NCI-H1105 (cell line): ENCODE data around the gene MICAL2.

Experiments
- DNase-seq: peaks from one replicate; lab custom pipeline; 2025; lab: John Stamatoyannopoulos, UW

Gene MICAL2

DNA sequence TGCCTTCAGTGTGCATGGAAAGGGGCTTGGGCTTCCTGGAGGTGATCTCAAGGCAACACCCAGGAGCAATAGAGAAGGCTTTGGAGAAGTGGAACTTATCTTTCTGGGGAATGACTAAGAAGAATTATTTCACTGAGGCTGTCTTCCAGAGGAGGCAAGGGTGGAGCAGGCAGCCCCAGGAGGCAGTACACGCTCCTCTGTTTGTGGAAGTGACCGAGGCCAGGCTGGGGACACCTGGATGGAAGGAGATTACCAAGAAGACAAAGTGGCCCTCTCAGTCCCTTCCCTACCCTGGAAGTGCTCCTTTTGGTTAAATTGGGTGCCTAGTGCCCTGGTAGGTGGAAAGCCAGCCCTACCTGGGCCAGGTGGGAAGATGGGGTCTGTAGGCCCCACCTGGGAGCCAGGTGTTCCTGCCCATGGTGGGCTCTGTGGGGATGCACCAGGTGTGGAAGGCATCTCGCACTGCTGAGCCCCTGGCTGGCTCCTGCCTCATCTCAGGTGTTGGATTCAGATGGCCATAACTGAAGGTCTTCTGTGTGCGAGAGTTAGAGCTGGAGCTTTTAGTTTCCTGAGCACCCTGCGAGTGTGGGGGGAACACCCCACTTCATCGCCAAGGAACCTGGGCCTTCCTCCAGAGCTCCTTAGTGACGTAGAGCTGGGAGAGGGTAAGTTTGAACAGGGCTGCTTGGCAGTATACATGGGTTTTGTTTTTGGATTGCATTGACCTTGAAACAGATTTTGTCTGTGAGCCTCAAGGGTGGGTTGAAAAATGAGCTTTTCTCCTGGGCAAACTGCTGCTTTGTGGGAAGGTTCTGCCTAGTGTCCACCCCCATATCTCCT is 46.1 kb downstream of the MICAL2 start:
- no peak for DNase-seq

DNA sequence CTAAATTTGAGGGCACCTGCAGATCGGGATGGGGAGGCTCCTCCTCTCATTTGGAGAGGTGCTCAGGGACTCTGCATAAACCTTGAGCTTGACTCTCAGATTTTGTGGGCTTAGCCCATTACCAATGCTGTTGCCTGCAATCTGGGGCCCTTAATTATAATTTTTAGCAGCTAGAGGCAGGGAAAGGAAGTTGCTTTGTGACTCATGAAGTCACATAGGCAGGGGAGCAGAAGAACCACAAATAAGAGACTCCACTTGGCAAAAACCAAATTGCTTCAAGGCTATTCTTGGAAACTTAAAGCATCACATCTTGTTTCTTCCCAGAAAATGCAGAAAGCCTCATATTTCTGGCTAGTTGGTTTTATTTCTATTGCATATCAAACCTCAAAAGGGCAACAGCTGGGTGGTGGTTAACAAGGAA is 46.9 kb downstream of the MICAL2 start:
- no peak for DNase-seq

DNA sequence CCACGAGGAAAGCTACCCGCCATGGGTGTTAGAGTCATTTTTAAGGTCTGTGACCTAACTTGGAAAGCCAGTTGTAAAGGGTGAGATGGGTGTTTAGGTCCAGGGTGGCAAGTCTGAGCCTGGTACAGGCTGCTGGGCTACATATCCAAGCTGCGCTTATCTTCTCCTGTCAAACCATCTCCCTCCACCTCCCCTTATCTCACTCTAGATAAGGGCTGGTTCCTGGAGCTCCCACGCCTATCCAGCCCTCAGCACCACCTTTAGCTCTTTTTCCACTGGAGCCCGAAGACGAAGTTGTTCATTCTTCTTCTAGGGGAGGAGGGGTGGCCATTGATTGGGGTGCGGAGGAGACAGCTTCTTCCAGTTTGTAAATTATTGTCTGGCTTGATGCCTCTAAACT is 48.5 kb downstream of the MICAL2 start:
- DNase-seq: no peak

DNA sequence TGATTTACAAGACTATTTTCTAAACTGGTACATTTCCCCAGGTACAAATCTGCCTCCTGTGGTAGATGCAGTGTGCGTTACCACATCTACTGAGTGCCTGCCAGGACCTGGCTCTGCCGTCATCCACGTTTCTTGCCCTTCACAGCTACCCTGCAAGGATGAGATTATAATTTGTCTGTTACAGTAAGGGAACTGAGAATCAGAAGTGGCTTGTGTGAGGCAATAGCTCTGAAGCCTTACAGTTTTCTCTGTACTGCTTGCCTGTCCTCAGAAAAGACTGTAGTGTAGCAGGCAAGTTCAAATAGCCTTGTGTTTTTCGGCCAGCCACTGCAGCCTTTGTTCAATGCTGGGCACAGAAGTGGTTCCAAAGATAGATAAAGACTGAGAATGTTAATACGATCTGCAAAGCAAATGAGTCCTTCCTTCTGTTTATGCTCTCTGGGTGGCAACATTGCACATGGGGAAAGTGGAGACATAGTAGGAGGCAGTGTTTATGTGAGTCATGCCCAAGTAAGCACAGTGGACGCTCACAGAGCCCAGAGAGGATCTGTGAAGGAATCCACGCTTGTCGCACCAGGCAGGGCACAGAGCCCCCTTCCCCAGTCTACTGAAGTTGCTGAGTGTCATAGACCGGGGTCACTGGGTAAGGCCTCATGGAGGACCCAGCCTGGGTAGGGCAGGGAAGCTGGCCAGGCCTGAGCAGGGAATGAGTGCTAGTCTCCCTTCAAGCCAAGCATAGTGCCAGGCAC is 49.1 kb downstream of the MICAL2 start:
- no peak for DNase-seq

DNA sequence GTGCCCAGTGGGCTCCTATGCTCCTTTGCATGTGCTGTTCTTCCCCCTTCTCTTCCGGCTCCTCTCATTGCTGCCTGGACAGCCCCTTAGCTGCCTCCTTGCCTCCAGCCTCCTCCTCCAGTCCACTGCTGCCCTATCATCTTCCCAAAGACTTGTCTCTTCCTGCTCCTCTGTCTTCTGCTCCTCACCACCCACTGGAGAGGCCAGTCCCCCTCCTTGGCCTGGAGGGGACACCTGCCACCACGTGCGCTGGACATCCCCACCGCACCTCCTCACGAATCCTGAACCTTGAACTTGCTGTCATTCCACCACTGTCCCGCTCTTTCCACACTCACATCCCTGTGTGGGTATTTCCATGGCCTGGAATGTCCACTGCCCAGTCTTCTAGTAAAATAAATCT is 49.8 kb downstream of the MICAL2 start:
- no peak for DNase-seq

DNA sequence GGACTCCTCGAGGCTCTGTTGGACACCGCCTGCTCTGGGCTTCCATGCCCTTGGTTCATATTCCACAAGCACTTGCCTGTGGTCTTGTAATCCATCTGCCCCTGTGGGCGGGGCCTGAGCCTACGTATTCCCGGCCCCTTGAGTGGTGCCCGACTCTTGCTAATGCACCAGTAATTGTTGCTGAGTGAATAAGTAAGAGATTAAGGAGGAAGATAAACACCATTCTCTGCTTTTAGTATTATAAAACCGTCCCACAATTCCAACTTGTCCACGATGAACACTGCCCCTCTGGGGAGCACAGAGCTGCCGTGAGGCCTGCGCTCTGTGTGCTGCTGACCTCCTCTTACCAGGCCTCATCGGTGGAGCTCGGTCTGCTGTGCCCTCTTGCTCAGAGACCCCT is 50.3 kb downstream of the MICAL2 start:
- DNase-seq: no peak

DNA sequence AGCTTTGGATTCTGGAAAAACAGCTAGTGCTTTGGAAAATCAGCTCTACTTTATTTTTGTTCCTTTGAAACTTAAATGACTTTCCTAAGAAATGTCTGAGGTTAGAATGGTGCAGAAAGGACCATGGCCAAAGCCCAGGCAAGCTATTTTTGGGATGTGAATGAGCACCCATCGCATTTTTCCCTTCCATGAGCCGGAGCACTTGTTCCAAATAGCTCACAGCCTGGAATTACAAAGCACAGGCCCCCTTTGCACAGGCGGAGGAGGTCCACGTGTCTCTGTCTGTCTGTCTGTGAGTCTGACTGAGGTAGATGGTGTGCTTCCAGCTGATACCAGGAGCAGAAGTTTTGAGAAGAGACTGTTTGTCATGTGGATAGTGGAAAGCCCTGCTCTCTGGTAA is 50.7 kb downstream of the MICAL2 start:
- DNase-seq: no peak

DNA sequence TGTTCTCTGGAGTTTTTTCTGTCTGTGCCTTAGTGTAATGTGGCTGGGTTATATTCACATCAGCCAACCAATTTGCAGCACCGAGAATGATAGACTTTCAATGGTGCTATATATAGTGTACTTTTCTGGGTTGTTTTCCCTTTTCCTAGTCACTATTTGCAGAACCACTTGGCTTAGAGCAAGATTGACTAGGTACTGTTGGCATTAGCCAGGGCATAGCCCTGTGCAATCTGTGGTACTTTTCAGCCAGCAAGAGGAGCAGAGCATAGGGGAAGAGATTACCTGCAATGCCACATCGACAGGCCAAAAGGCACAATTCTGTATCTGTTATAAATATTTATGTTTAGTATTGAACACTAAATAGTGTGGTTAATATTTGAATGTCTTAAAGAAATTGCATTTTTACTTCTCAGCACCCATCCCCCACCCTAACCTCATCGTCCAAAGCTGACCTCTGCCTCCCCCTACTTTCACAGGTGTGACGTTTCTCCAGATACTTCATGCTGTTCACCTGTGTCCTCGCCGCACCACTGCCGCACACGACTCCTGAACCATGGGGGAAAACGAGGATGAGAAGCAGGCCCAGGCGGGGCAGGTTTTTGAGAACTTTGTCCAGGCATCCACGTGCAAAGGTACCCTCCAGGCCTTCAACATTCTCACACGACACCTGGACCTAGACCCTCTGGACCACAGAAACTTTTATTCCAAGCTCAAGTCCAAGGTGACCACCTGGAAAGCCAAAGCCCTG is 51.4 kb downstream of the MICAL2 start:
- DNase-seq: no peak

DNA sequence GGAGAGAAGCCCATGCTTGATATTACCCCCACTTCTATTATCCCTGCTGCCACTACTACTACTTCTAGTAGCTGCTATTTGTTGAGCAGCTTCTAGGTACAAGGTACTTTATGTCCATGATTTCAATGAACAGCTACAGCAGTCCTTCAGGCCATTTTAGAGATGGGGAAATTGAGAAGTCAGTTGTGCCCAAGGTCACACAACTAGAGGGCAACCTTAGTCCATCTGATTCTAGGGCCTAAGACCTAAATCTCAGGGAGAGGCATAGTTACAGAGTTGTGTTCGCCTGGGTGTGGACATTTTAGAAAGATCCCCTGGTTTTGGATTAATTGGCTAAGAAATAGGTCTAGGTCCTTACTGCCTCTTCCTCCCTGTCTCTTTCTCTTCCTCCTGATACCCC is 52.3 kb downstream of the MICAL2 start:
- no peak for DNase-seq

DNA sequence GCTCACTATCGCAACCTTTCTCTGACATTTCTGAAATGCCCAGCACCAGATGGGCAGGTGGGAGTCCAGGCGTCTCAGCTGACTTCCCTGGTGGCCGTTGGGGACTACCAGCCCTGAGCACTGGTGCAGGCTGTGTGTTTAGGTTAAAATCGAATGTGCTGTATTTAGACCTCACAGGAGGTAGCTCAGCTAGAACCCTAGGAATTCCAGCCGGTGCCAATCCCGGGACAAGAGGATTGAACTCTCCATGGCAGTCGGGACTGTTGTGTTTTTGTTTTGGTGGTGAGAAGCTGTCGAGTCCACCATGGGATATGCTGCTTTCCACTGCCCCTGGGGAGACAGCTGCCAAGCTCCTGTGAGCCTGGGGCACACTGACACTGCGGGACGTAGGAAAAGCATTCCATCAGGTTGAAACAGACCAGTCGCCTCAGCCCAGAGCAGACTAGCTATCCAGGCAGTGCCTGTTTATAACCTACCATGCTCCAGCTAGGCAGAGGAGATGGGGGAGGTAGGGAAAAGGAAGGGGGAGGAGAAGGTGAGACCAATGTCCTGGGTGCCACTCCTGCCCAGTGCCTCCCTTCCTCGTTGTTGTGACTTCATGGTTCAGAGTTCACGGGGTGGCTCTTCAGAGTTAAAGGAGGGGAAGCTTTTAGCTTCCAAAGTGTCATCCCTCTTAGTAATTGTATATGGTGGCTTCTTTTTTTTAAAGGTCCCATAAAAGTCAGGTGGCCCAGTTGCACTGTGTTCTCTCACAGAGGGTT is 53.0 kb downstream of the MICAL2 start:
- DNase-seq: no peak

DNA sequence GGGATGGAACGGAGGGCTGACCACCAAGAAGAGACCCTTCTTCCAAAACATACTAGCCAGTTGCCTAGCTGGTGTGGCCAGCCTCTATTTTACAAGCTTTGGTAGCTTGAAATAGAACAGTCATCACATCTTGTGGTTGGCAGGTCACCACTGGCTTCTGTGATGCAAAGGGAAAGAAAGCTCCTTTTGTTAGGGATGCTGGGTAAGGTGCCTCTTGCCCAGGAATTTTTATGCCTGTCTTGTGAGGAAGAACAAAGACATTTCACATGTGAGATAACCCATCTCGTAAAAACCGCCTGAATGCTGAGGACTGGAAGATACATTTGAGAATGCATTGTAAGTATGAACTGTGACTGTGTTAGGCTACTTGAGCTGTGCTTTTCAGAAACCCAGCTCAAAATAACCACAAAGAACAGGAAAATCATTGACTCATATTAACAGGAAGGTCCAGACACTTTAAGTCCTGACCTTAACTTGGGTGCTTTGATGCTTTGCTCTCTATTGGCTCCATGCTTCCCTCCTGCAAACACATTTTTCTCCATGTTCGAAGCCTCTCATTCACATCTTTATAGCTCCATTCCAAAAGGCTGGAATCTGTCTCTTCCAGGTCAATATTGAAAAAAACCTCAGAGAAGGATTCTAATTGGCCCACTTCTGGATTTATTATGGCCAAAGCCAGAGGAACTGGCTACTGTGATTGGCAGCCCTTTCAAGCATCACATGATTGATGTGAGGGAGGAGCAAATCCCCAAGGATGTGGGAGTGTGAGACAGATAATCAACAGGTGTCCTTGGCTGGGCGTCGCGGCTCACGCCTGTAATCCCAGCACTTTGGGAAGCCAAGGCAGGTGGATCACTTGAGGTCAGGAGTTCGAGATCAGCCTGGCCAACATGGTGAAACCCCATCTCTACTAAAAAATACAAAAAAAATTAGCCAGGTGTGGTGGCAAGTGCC is 53.9 kb downstream of the MICAL2 start:
- DNase-seq: no peak

DNA sequence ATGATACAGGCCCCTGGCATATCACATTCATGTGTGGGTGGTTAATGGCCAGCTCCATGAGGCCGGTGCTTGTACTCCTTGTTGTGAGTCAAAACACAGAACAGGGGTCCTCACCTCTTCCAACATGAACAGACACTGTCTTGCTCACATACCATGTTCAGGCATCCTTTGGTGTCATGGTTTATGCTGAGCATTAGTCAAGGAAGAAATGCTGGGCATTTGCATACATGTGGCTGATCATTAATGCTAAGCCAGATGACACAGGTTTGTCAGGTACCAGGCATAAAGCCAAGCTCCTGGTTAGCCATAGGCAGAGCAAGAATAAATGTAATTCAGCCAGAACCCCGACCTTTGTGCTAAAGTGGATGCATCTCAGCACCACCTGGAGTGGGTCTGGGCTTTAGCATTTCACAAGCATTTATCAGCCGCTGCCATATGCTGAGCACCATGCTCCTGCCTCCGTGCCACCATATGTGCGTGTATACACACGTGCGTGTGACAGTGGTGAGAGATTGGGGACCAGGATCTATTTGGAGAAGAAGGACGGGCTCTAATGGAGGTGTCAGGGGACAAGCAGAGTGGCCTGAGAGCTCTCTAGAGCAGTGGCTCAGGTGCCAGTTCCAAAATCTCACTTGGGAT is 55.0 kb downstream of the MICAL2 start:
- no peak for DNase-seq

DNA sequence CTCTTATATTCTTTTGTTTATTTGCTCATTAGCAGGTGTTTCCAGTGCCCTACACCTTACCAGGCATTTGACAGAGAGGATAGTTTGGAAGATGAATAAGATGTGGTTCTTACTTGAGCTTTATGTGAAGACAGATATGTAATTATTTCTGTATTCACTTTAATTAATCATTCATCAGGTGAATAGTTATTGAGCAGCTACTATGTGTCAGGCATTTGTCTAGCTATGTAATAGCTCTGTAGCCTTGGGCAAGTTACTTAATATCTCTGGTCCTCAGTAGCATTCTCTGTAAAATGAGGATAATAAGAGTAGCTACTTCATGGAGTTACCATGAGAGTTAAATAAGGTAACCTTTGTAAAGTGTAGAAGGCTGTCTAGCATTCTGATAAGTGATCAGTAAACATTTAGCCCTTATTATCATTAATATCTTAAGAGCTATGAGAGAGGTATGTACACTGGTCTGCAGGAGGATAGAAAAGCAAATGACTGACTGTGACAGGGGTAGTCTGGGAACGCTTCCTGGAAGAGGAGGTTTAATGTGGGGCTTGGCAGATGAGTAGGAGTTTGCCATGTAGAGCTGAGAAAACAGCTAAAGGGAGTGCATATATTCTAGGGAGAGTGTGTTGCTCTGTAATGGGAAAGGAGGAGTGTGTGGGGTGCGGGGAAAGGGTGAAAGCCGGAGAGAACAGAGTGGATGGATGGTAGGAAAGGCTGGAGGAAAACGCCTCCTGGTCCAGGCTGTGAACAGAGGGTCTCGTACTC is 56.1 kb downstream of the MICAL2 start:
- DNase-seq: no peak

DNA sequence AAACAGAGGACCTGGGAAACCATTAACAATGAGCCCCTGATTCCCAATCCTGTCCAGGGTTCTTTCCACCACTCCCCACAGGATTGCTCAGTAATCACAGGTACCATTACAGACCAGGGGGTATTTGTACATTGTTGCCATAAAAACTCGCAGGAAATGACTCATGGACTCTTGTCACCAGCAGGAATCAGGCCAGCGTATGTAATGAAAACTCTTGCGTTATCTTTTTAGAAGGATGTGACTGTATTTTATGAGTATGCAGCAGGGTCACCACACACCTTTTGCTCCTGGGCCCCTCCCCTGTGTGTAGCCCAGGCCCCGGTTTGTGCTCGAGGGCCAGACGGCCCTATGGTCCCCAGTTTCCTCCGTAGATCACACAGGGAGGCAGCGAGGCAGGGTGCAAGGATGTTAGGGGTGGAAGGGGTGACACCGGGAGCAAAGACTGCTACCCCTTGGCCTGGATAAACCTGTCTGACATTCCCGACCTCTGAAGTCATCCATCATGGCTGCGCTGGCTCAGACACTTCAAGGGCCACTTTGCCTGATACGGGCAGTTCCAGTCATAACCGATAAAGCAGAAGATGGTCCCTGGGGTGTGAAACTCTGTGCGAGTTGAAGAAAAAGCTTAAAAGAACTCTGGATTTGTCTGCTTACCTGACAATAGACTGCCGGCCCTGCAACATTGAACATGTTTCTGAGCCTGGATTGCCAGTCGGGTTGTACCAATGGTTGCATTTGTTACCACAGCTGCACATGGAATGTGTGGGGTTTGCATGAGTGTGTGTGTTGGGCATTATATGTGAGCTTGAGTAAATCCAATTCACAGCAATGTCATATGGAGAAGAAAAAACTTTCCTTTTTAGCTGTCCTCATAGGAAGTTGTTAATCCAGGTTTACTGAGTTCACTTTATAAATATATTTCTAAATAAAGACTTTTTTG is 56.9 kb downstream of the MICAL2 start:
- DNase-seq: no peak

DNA sequence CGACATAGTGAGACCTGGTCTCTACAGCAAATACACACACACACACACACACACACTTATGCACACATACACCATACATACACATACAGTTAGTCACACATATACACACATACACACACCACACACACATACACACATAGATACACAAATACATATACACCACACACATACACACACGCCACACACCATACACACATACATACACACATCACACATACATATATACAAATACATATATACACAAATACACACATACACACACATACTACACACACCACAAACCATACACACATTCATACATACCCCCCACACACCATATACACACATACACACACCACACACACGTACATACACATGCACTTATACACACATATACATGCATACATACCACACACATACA is 57.7 kb downstream of the MICAL2 start:
- DNase-seq: no peak

DNA sequence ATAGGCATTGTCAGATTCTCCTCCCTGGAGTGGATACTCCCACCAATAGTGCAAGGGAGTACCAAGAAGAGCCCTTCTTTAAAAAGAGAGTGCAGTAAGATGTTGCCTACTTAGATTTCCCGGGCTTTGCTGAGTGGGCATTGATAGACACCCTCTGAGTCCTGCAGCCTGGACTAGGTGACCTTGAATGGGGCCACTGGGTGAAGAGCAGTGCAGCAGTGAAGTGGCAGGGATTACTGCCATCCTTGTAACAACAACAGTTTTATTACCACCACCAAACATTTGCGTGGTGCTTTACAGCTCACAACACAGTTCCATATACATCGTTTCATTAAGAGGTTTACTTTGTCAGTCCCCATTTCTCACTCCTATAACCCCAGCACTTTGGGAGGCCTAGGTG is 59.4 kb downstream of the MICAL2 start:
- no peak for DNase-seq

DNA sequence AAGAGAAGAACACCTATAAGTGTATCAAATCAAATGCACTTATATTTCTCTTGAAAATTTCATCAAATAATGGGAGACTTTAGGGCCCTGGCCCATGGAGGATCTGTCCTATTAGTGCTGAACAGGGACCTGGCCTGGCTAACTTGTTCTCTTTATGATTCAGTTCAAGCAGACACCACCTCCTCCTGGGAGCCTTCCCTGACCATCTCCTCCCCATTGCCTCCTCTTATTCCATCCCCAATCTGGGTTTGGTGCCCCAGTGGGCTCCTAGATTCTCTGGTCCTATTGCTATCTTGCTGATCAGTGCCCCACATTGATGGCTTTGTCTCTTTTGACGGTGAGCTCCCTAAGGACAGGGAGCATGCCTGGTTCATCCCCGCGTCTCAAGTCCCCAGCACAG is 60.1 kb downstream of the MICAL2 start:
- DNase-seq: no peak

DNA sequence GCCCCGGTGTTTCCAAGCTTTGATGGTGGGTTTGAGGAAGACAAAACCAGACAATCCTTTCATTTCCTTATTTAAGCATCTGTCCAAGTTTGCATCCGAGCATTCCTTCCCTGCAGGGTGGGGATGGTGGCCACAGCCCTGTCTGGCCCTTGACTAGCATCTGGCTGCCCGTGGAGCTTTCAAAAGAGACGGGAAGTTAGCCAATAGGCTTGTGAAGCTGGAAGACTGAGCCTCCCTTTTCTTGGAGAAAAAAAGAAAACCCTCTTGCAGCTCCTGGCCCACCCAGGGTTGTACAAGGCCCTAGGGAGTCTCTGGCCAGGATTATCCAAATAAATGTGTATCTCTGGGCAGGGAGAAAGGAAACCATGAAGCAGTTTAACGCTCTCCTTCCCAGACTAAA is 60.6 kb downstream of the MICAL2 start:
- DNase-seq: no peak

DNA sequence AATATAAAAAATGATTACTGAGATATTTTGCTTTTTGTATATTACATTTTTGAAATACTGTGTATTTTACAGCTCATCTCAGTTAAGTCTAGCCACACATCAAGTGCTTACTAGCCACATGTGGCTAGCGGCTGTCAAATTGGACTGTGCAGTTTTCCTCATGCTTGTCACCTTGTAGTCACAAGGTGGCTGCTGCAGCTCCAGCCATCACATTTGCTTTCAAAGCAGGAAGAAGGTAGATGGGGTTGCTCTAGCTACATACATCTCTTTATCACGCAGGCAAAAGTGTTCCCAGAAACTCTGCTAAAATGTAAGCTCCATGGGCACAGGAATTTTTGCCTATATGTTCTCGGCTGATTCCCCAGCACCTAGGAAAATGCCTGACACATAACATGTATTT is 61.5 kb downstream of the MICAL2 start:
- no peak for DNase-seq
